COLO829 (cell line): ENCODE measurements around the gene INPP5D.
"Not testable (repeated sequence)": the region's sequence is repeated elsewhere in the genome, so short reads cannot be mapped to it uniquely, and the experiment has no call there.

Experiments
- DNase-seq: peaks from one replicate; pipeline ENCODE4 v3.0.0; 2012; ENCODE audit warnings: low spot score

INPP5D gene

DNA sequence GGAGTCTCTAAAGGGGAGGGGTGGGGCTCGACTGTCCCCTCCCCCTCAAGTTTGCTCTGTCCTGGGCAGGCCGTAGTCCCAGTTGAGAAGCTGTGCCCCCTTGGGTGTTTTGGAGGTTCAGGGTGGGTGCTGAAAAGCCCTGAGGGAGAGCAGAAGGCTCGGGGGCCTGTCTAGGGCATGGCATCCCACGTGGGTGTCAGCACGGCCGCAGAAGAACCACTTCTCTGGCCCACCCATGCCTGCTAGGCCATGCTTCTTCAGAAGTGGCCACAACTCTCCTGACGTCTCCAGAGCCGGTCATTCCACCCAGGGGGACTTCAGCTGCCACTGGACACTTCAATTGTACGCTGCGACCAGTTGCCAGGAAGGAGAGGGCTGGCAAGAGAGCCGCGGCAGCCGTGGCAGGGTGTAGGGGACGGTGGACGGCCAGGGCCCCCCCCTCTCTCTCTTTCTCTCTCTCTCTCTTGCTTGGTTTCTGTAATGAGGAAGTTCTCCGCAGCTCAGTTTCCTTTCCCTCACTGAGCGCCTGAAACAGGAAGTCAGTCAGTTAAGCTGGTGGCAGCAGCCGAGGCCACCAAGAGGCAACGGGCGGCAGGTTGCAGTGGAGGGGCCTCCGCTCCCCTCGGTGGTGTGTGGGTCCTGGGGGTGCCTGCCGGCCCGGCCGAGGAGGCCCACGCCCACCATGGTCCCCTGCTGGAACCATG is at the start of gene INPP5D:
Gene INPP5D (plus strand): TSS at position 546 of the 704 bp plus-strand sequence. CDS start 137 bp downstream, at position 683.
- DNase-seq = no peak

DNA sequence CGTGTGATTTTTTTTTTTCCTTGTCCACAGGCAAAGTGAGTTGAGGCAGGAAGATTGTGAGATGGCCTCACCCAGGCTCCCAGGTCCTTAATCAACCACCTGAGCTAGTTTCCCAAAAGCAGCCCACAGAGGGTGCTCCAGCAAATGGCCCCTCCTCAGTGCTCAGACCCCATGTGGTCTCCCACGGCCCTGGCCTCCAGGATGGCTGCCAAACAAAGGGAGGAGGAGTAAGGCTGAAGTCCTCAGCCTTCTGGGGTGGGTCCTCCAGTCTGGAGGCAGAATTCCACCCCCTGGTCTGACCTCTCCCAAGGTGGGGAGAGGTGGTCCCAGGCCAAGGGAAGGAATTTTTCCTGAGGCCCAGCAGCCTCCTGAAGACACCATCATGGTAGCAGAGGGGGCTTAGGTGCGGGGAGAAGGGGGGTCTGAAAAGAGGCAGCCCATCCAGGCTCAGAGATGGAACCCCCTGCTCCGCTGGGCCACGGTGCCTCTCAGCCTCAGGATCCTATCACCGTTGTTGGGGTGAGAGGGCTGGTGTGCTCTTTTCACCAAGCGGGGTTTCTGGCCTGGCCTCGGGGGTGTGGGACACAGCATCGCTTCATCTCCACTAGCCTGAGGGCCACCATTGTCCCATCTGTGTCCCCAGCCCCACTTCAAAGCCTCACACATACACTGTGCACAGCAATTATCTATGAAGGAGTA is 49.4 kb upstream of the INPP5D start:
- no peak for DNase-seq

DNA sequence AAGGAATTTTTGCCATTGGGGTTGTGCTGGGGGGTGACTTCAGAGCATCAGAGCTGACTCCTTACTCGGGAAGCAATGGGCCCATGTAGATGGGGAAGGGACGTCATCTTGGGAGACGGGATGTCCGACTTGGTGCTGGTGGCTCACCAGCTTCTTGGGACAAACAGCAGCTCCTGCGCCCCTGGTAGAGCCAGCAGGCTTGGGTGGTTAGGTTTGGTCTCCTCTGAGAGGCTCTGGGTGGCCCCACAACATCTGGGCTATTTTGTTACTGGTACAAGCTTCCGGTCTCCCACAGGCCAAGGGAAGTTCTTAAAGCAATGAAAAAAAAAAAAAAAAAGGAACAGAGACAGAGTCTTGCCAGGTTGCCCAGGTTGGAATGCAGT is 48.9 kb upstream of the INPP5D start:
- DNase-seq = no peak

DNA sequence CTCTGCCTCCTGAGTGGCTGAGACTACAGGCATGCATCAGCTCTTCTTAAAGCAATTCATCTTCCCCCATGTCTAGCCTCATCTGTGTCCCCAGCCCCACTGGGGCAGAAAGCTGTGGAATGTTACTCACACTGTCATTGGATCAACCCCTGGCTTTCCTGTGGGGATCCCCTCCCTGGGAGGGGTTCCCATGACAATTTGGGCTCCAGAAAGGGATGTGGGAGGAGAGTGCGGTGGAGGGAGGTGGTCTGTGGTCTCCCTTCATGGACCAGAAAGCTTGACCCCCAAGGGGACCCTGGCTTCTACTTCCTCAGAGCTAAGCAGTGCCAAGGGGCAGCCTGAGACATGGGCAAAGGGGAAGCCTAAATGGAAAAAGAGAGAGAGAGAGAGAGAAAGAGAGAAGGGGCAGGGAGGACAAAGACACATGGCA is 48.4 kb upstream of the INPP5D start:
- no peak for DNase-seq

DNA sequence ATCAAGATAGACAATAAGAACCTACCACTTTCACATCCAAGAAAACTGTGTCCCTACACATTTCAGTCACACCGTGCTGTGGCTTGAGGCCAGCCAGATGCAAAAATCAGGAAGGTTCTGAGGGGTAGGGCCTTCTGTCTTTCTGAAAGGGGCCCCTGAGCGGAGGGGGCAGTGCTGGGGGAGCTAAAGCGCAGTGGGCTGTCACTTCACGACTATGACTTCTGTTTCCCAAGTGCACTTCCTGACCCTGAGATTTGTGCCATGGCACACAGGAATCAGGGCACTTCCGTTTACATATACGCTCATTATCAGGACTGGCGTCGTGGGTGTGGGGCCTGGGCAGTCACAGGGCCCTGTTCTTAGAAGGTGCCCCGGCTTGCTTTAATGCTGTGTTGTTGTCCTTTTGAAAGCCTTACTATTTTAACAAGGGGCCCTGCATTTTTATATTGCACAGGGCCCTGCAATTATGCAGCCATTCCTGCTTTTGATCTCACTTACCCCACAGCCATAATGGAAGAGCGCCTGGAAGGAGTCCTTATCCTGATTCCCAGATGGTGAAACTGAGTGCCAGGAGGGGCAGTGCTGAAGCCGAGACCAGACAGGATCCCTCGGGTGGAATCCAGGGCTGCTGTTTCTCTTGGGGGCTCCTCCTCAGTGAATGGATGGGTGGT is 47.7 kb upstream of the INPP5D start:
- no peak for DNase-seq

DNA sequence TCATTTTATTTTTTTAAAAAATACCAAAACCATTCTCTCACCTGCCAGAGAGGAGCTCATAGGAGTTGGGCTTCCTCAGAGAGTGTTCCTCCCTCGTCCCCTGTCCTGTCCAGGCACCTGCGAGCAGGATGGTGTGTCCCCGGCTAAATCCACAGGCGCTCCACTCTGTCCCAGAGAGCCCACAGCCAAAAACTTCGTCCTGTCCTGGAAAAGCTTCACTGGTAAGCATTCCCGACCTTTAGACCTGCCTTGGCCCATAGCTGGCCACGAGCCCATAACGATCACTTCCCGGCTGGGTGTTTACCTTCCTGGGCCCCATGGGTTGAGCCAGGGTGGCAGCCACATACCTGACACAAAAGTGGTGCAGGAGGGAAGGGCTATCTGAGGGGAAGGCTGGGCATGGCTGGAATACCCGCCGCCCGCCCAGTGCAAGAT is 47.1 kb upstream of the INPP5D start, which contains the start of gene NGEF:
Gene NGEF (minus strand): TSS at position 230 of the 435 bp plus-strand sequence. CDS start 38,366 bp downstream, outside the sequence.
- DNase-seq = no peak

DNA sequence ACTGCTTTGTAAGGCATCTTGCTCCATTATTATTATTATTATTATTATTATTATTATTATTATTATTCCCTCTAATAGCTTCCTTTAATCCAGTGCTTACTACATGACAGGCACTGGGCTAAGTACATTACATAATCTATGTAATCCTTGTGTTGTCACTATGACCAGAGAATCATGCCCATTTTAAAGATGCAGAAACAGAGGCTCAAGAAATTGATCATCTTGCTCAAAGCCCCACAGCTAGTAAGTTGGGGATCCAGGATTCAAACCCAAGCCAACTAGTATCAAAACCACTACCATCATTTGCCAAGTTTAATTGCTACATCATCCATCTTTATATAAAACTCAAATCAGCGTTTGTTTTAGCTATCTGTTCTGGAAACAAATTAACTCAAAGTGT is 46.5 kb upstream of the INPP5D start:
- DNase-seq = no peak

DNA sequence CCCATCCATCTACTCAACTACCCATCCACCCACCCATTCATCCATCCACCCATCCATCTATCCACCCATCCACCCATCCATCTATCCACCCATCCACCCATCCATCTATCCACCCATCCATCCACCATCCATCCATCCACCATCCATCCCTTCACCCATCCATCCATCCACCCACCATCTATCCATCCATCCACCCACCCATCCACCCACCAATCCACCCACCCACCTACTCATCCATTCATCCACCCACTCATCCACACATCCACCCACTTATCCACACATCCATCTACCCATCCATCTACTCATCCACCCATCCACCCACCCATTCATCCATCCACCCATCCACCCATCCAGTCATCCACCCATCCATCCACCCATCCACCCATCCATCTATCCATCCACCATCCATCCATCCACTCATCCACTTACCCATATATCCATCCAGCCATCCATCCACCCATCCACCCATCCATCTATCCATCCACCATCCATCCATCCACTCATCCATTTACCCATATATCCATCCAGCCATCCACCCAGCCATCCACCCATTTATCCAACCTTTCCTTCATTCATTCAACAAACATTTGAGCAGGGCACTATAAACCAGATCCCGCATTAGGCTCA is 45.0 kb upstream of the INPP5D start:
- no peak for DNase-seq

DNA sequence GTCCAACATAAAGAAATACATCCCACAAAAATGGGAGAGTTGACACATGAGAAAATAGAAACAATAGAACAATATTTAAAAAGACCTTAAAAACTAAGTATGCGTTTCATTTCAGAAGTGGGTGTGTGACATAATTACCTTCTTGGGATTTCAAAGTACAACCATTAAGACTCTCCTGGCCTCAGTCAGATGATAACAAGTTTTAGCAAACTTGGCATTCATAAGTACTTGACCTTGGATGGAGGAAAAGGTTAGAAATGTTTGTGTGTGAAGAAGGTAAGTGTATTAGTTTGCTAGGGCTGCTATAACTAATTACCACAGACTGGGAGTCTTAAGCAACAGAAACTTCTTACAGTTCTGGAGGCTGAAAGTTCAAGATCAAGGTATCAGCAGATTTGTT is 42.2 kb upstream of the INPP5D start:
- no peak for DNase-seq

DNA sequence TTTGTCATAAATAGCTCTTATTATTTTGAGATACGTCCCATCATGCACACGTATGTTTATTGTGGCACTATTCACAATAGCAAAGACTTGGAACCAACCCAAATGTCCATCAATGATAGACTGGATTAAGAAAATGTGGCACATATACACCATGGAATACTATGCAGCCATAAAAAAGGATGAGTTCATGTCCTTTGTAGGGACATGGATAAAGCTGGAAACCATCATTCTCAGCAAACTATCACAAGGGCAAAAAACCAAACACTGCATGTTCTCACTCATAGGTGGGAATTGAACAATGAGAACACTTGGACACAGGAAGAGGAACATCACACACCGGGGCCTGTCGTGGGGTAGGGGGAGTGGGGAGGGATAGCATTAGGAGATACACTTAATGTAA is 40.5 kb upstream of the INPP5D start:
- DNase-seq = not testable (repeated sequence)

DNA sequence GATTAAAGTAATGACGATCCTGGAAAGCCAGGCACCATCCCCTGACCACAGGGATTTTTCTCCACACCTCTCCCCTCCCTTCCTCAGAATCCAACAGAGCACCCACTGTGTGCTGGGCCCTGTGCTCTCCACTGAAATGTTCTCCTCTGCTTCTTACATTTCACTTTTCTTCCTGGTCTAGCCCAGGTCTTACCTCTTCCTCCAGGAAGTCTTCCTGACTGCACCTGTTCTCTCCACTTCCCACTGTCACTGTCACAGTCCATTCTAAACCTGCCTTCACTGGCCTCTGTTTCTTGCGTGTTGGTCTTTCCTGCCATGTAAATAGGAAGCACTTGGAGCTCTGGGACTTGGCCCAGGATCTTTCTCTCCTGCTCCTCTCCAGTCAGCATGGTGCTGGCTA is 39.7 kb upstream of the INPP5D start:
- no peak for DNase-seq

DNA sequence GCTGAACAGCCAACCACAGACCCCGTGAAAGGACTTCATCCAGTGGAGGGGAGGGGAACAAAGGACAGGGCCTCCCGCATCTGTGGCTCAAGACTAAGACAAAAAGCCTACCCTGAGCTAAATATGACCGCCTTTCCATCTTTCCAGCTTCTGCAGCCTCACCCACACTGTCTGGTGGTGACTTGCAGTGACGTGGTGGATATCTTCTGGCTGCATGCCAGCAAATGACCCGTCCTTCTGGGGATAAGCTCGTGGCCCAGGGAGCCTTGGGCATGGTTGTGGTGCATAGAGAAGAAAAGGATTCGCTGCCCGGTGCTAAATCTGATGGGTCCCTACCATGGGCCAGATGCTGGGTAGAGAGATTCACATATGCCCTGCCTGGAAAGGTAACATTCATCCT is 38.4 kb upstream of the INPP5D start:
- DNase-seq = no peak

DNA sequence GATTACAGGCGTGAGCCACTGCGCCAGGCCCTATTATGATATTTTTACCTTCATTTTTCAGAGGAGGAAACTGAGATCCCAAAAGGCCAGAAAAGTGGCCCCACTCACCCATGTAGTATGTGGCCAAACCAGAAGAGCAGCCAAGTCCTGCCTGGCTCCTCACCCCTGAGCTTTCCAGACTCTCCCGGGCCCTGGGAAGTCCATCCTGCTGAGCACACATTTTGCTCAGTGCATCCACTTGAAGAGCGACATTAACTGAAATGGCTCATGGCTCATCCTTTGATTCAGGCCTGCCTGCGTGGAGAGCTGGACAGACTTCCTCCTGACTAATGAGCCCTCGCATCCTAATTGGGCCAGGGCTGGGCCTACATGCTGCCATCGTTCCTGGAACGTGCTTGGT is 37.6 kb upstream of the INPP5D start:
- DNase-seq = no peak

DNA sequence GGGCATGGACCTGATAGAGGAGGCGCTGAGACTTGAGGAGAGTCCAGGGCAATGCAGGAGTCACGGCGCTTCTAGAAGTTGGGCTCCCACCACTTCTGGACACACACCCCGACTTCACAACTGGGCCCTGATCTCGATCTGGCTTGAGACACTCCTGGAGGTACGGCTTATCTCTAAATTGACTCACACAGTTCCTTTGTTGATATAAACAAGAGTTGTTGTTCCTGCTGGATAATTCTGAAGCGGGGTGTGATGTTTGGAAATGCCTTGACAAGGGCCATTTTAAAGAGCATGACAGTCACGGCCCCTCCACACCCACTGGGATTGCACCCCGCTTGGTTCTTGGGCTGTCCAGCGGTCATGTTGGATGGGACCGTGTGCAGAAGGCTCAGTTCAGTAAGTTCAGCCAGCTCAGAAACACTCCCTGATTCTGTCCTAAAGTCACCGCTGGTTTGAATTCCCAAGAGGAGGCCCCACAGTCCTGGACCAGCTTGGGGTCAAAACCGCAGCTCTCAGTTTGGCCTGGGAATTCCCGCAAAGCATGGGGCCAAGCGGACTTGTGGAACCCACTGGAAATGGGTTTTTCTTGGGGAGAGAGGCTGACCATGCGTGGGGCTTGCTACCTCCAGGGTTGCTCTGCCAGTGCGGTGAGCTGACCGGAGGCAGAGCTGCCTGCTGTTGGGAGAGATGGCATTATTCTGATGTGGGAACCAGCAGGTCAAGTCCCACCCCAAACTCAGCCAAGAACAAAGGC is 37.0 kb upstream of the INPP5D start:
- no peak for DNase-seq

DNA sequence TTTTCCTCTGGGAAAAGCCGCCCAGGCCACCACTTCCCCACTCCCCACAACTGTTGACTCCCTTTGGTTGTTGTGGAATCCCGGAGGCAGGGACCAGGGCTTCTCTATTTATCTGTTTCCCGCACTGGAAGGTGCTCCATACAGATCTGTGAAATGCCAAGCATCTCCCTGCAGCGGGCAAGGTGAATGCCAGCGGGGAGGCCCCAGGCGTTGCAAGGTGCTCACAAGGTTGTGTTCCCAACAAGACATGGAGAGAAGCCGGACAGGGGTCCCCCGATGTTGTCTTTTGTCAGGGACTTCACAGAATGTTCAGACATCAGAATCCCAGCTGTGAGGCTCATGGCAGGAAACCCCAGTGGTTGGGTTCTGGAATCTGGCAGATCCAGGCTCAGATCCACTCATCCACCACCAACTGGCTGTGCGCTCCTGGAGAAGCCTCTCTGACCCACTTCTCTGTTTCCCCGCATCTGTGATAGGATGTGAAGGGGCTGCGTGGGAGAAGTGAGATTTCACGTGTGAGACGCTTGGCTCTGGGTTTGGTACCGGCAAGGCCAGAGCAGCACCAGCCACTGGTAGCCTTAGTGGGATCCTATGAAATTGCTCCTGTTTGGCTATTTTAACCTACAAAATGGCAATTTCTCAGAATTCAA is 36.3 kb upstream of the INPP5D start:
- no peak for DNase-seq

DNA sequence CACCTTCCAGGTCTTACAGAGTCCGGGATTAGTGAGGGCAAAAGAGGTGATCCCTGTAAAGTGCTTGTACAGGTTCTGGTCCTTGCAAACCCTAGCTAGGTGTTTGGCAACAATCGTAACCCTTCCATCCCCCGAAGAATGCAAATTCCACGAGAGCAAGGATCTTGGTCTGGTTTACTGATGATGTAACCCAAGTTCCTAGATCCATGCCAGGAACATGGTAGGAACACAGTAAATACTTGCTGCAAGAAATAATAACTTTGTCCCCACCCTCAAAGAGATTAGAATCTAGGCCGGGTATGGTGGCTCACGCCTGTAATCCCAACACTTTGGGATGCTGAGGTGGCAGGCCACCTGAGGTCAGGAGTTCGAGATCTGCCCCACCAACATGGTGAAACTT is 34.4 kb upstream of the INPP5D start:
- no peak for DNase-seq

DNA sequence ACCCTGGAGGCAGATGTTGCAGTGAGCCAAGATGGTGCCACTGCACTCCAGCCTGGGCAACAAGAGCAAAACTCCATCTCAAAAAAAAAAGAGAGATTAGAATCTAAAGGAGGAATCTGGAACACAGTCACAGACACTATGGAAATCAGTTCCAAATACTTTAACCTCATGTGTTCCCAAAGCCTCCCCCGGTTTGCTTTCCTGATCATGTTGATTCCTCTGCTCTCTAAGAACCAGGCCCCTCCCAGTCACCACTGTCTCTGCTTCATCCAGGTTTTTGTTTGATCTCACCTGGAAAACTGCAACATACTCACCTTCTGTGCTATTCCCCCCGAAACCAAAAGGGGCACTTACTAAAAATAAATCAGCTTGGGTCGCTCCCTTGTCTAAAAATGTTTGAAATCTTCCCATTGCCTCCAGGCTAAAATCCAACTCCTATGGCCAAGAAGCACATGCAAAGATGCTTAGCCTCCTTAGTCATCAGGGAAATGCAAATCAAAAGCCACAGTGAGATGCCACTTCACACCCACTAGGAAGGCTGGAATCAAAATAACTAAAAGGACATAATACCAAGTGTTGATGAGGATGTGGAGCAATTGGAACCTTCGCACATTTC is 33.8 kb upstream of the INPP5D start:
- DNase-seq = no peak

DNA sequence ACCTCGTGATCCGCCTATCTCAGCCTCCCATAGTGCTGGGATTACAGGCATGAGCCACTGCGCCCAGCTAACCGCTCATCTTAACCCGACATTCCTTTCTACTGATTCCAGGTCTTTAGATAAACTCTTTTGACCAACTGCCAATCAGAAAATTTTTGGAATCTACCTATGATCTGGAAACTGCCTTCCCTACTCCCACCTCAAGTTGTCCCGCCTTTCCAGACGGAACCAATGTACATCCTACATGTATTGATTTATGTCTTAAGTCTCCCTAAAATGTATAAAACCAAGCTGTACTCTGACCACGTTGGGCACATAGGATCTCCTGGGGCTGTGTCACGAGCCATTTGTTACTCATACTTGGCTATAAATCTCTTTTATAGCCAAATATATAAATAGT is 30.8 kb upstream of the INPP5D start:
- no peak for DNase-seq

DNA sequence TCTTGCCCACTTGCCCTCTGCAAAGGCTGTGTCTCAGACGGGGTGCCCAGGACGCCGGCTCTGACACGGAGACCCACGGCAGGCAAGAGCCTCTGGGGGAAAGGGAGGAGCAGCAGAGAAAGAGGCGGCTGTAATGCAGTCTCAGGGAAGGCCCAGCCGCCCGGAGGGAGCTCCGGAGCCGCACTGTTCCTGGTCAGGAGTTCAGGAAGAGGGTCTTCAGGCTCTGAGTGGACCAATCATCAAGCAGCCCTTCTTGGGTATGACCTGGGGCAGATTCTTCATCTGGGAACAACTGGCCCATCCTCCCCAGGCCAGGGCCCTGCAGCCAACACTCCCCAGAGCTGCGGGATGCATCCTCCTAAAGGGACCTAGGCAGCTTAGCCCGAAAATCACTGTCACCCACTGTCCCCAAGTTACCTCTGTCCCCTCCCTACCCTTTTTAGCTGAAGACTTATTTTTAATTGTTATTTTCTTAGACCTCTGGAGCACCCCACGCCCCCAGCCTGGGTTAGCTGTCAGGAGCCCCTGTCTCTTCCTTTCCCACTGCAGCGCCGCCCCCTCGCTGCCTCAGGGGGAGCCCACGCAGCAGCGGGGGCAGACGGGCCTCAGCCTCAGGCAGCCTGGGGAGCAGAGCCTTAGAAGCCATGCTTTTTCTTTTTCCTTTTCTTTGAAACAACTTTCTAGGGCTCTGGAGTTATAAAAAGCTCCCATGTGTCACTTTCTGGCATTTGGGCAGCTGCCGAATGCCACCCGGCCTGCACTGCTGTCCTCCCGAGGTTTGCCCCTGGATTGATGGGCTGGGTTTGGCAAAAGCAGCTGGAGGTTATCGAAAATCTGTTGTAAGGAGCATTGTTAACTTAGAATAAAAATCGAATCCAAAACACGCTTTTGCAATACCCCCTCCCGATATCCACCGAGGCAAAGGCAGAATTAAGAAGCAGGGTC is 28.3 kb upstream of the INPP5D start:
- DNase-seq = no peak
